Neuronal stem cell (in vitro differentiated cells): ENCODE data around the gene HES5.

ENCODE experiments used
- DNase-seq: peaks from one replicate; pipeline ENCODE4 v3.0.0-alpha.2; 2013; ENCODE audit warnings: low spot score
- H2AFZ ChIP-seq: one replicate; pipeline ENCODE4 v1.6.1; 2013; ENCODE audit warnings: mild to moderate bottlenecking, low read length, inconsistent platforms
- H2AK5ac ChIP-seq: 2 replicates; pipeline ENCODE4 v1.6.1; 2013; ENCODE audit warnings: low read depth, mild to moderate bottlenecking, inconsistent platforms, low read length, moderate library complexity, mixed read lengths
- H2BK120ac ChIP-seq: 2 replicates; pipeline ENCODE4 v1.6.1; 2013; ENCODE audit warnings: low read depth, mild to moderate bottlenecking, inconsistent platforms, low read length, moderate library complexity, mixed read lengths
- H2BK12ac ChIP-seq: one replicate; pipeline ENCODE4 v1.6.1; 2013; ENCODE audit warnings: low read length, inconsistent platforms
- H2BK15ac ChIP-seq: 2 replicates; pipeline ENCODE4 v1.6.1; 2013; ENCODE audit warnings: mild to moderate bottlenecking, low read length, inconsistent platforms, mixed read lengths
- H2BK5ac ChIP-seq: one replicate; pipeline ENCODE4 v1.6.1; 2013; ENCODE audit warnings: inconsistent platforms, mild to moderate bottlenecking, low read length, moderate library complexity
- H3K14ac ChIP-seq: one replicate; pipeline ENCODE4 v1.6.1; 2013; ENCODE audit warnings: low read length, inconsistent platforms
- H3K18ac ChIP-seq: 2 replicates; pipeline ENCODE4 v1.6.1; 2013; ENCODE audit warnings: low read length, inconsistent platforms
- H3K23ac ChIP-seq: 2 replicates; pipeline ENCODE4 v1.6.1; 2013; ENCODE audit warnings: low read depth, mild to moderate bottlenecking, mixed read lengths, low read length, inconsistent platforms; ENCODE audit not compliant: poor library complexity
- H3K27ac ChIP-seq: replicated peaks from 3 replicates; pipeline ENCODE4 v1.5.1; 2013; ENCODE audit warnings: low read length, inconsistent platforms
- H3K27me3 ChIP-seq, 3 experiments: 2 replicates each; pipeline ENCODE4 v1.6.1; 2013; ENCODE audit warnings: low read length in 3 of 3, mild to moderate bottlenecking in 2 of 3, inconsistent platforms in 1 of 3, low read depth in 1 of 3, mixed read lengths in 1 of 3, moderate library complexity in 1 of 3; ENCODE audit not compliant: control insufficient read depth in 3 of 3, insufficient read depth in 3 of 3
- H3K36me3 ChIP-seq, 2 donors: replicated peaks in 1 of 2; 2 replicates each; pipeline ENCODE4 v1.6.1; 2013; ENCODE audit warnings: low read length in 2 of 2; ENCODE audit not compliant: control insufficient read depth in 2 of 2, insufficient read depth in 2 of 2
- H3K4ac ChIP-seq: 2 replicates; pipeline ENCODE4 v1.6.1; 2013; ENCODE audit warnings: inconsistent platforms, mild to moderate bottlenecking, low read length, moderate library complexity
- H3K4me1 ChIP-seq, 2 donors: 1 replicate in 1 of 2; 2 replicates in 1 of 2; pipeline ENCODE4 v1.6.1; 2013; ENCODE audit warnings: low read length in 2 of 2, low read depth in 1 of 2; ENCODE audit not compliant: control insufficient read depth in 2 of 2, insufficient read depth in 1 of 2
- H3K4me2 ChIP-seq: one replicate; pipeline ENCODE4 v1.6.1; 2013; ENCODE audit warnings: mild to moderate bottlenecking, low read length, inconsistent platforms; ENCODE audit not compliant: insufficient read depth, poor library complexity, severe bottlenecking
- H3K4me3 ChIP-seq, 2 donors: 2 replicates each; pipeline ENCODE4 v1.5.1; 2013; ENCODE audit warnings: low read length in 2 of 2, mild to moderate bottlenecking in 2 of 2, inconsistent platforms in 1 of 2, moderate library complexity in 1 of 2
- H3K79me1 ChIP-seq: one replicate; pipeline ENCODE4 v1.6.1; 2013; ENCODE audit warnings: low read depth, mild to moderate bottlenecking, inconsistent platforms, low read length, moderate library complexity
- H3K9ac ChIP-seq: one replicate; pipeline ENCODE4 v1.6.1; 2013; ENCODE audit warnings: mild to moderate bottlenecking, low read depth, low read length, inconsistent platforms; ENCODE audit not compliant: poor library complexity
- H3K9me3 ChIP-seq, 2 donors: replicated peaks in 1 of 2; 2 replicates each; pipeline versions ENCODE3 to v1.6.1; 2013; ENCODE audit warnings: low read length in 2 of 2, mild to moderate bottlenecking in 2 of 2, inconsistent platforms in 1 of 2, low read depth in 1 of 2, mixed read lengths in 1 of 2, moderate library complexity in 1 of 2; ENCODE audit not compliant: control insufficient read depth in 2 of 2, insufficient read depth in 1 of 2
- H4K8ac ChIP-seq: one replicate; pipeline ENCODE4 v1.6.1; 2013; ENCODE audit warnings: low read depth, mild to moderate bottlenecking, inconsistent platforms, low read length, moderate library complexity
- H4K91ac ChIP-seq: one replicate; pipeline ENCODE4 v1.6.1; 2013; ENCODE audit warnings: low read length, low read depth, mild to moderate bottlenecking, inconsistent platforms; ENCODE audit not compliant: poor library complexity
- WGBS, 2 donors: extraction: QIAGEN DNeasy Blood & Tissue Kit; methylation state at CpG; one replicate each; pipeline ENCODE4 v1.1.7; 2013; ENCODE audit warnings: missing lambda C conversion rate in 2 of 2, mixed read lengths in 1 of 2; ENCODE audit not compliant: insufficient read length in 2 of 2, insufficient replicate concordance in 1 of 2; ENCODE audit errors: extremely low coverage in 2 of 2; 5-methylcytosine and 5-hydroxymethylcytosine counted together

The HES5 gene

GRCh38 chr1:2526824-2527555 is 3.1 kb downstream of the HES5 start:
- Histone ChIP-seq H2BK5ac (peak overlapping the region; percentile 72), H2BK15ac (no peak overlapping the region), H3K14ac (peak overlapping the region; percentile 15), H3K27me3 (peaks cover 0 to 48% (median 0%) of the 10 kb centered on the region in 3 experiments), H2BK12ac (peak overlapping the region; percentile 31), H3K27ac (peak overlapping the region; percentile 81), H2BK120ac (no peak overlapping the region), H3K9ac (peak overlapping the region; percentile 92), H4K91ac (no peak overlapping the region), H3K23ac (peak overlapping the region; percentile 60), H2AFZ (no peak overlapping the region), H3K4ac (no peak overlapping the region), H4K8ac (no peak overlapping the region), H3K79me1 (peaks cover 21% of the 10 kb centered on the region), H3K18ac (peak overlapping the region; percentile 44), H3K9me3 (no peaks in the 10 kb centered on the region), H3K4me2 (peak overlapping the region; percentile 80), H3K4me1 (peaks cover 42 to 46% of the 10 kb centered on the region in 2 donors), H3K4me3 (peak overlapping the region; percentile 96), H2AK5ac (no peak overlapping the region), H3K36me3 (peaks cover 11 to 18% of the 10 kb centered on the region in 2 donors)
- DNase-seq = peak; percentile 61
- no CpG with 5 or more reads among the region's 20 CpGs for WGBS, 2 donors

GRCh38 chr1:2525920-2526823 is 3.9 kb downstream of the HES5 start, which contains the start of gene PANK4:
Gene PANK4 (minus strand): TSS chr1:2526596. CDS start chr1:2526587, 9 bp downstream.
- Histone ChIP-seq H3K27ac (peak within 1 kb of the TSS; percentile 82), H3K4ac (no peak within 1 kb of the TSS), H2BK12ac (peak within 1 kb of the TSS; percentile 31), H2BK5ac (peak within 1 kb of the TSS; percentile 72), H2AK5ac (peak within 1 kb of the TSS; percentile 93), H3K27me3 (peaks cover 0 to 40% (median 0%) of the 10 kb centered on the region in 3 experiments), H4K91ac (no peak within 1 kb of the TSS), H3K18ac (peak within 1 kb of the TSS; percentile 78), H2AFZ (peak within 1 kb of the TSS; percentile 86), H2BK120ac (no peak within 1 kb of the TSS), H3K79me1 (peaks cover 25% of the 10 kb centered on the region), H4K8ac (no peak within 1 kb of the TSS), H3K4me2 (peak within 1 kb of the TSS; percentile 100), H3K36me3 (peaks cover 12 to 26% of the 10 kb centered on the region in 2 donors), H3K14ac (peak within 1 kb of the TSS; percentile 15), H3K23ac (peak within 1 kb of the TSS; percentile 96), H3K9ac (peak within 1 kb of the TSS; percentile 98), H3K9me3 (no peaks in the 10 kb centered on the region), H3K4me1 (peaks cover 36 to 43% of the 10 kb centered on the region in 2 donors), H2BK15ac (no peak within 1 kb of the TSS), H3K4me3 (peak within 1 kb of the TSS; percentile 96)
- peak; percentile 94 for DNase-seq
- no CpG with 5 or more reads among the region's 107 CpGs for whole genome bisulfite sequencing, 2 donors

- H2BK12ac ChIP-seq = no peak overlapping the region
- no peak overlapping the region for H2BK120ac ChIP-seq
- H3K27ac ChIP-seq = no peak overlapping the region
- H3K79me1 ChIP-seq = peaks cover 24% of the 10 kb centered on the region
- H2BK15ac ChIP-seq = no peak overlapping the region
- H2BK5ac ChIP-seq = peak overlapping the region; percentile 72
- H3K27me3 ChIP-seq = peaks cover 0 to 33% (median 0%) of the 10 kb centered on the region in 3 experiments
- peak overlapping the region; percentile 98 for H3K9ac ChIP-seq
- peak overlapping the region; percentile 80 for H2AFZ ChIP-seq
- H4K8ac ChIP-seq = no peak overlapping the region
- H3K9me3 ChIP-seq = no peaks in the 10 kb centered on the region
- H3K36me3 ChIP-seq = peaks cover 18 to 33% of the 10 kb centered on the region in 2 donors
- DNase-seq = no peak
- peak overlapping the region; percentile 100 for H3K4me2 ChIP-seq
- peak overlapping the region; percentile 68 for H3K23ac ChIP-seq
- H4K91ac ChIP-seq = no peak overlapping the region
- H3K4ac ChIP-seq = no peak overlapping the region
- H3K18ac ChIP-seq = peak overlapping the region; percentile 9
- peak overlapping the region; percentile 93 to 96 for H3K4me3 ChIP-seq
- peak overlapping the region; percentile 93 for H2AK5ac ChIP-seq
- peaks cover 30 to 37% of the 10 kb centered on the region in 2 donors for H3K4me1 ChIP-seq
- no CpG with 5 or more reads among the region's 20 CpGs for WGBS, 2 donors
- H3K14ac ChIP-seq = no peak overlapping the region
These were observed 4.5 kb downstream of the HES5 start for GRCh38 chr1:2525572-2525919.
